GM19043 (cell line): Measurements from ENCODE around the gene ZRANB1.

ENCODE experiments used
- ATAC-seq: cut with Tn5 transposase; IDR thresholded peaks from one replicate; pipeline ENCODE4 v1.9.1; 2021; ENCODE audit warnings: low read depth; ENCODE audit not compliant: unreplicated experiment

Gene ZRANB1

GRCh38 chr10:124992462-124993344 is 50.8 kb downstream of the ZRANB1 start:
- ATAC-seq, result peak; percentile 61

GRCh38 chr10:124993345-124993708 is 51.4 kb downstream of the ZRANB1 start:
- ATAC-seq, result no peak

- no peak for ATAC-seq
Observed at GRCh38 chr10:124993736-124994451, 52.0 kb downstream of the ZRANB1 start.

- ATAC-seq, result no peak
Observed at GRCh38 chr10:124994573-124995473, 52.9 kb downstream of the ZRANB1 start.

- ATAC-seq, result no peak
Observed at GRCh38 chr10:124995605-124996004, 53.7 kb downstream of the ZRANB1 start.

GRCh38 chr10:124996127-124996853 is 54.4 kb downstream of the ZRANB1 start:
- no peak for ATAC-seq

- ATAC-seq, result no peak
Observed at GRCh38 chr10:124996854-124997215, 54.9 kb downstream of the ZRANB1 start.

- no peak for ATAC-seq
Observed at GRCh38 chr10:124997306-124997705, 55.4 kb downstream of the ZRANB1 start.

GRCh38 chr10:124997771-124998623 is 56.1 kb downstream of the ZRANB1 start:
- no peak for ATAC-seq

GRCh38 chr10:124998624-124999291 is 56.8 kb downstream of the ZRANB1 start:
- ATAC-seq, result no peak

GRCh38 chr10:124999433-125000365 is 57.8 kb downstream of the ZRANB1 start:
- ATAC-seq, result no peak

GRCh38 chr10:125000366-125001312 is 58.7 kb downstream of the ZRANB1 start:
- no peak for ATAC-seq

- no peak for ATAC-seq
Observed at GRCh38 chr10:125001313-125002046, 59.6 kb downstream of the ZRANB1 start.

- ATAC-seq, result no peak
Observed at GRCh38 chr10:125002047-125002422, 60.1 kb downstream of the ZRANB1 start.

- no peak for ATAC-seq
Observed at GRCh38 chr10:125002423-125003145, 60.7 kb downstream of the ZRANB1 start.
